AG09319 (cell line): ENCODE data around the gene FAAH.

Experiments used
- DNase-seq: peaks from one replicate; pipeline ENCODE4 v3.0.0-alpha.2; 2010; ENCODE audit warnings: low read depth; ENCODE audit errors: extremely low read depth
- TF ChIP-seq, protein P1 (sequence below): IDR thresholded peaks from 2 replicates; pipeline ENCODE4 v1.5.1; 2011; ENCODE audit warnings: low read depth, mild to moderate bottlenecking, inconsistent platforms, low read length, moderate library complexity

Gene FAAH

DNA sequence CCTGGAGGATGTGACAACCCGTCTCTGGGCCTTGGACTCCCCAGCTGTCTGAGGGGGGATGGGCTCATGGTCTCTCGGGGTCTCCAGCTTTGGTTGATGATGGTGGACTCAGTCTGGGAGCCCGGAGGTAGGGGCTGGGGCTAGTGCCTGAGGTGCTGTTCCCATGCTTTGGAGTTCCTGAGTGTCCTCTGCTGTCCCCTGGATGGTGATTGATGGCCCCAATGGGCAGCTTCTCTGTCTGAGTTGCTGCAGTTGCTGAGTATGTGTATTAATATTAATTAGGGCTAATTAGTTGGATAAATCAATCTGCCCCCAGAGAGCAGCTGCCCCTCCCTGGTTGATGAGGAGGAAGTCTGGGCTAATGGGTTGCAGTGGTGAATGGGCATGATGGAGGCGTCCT, 30.6 kb downstream of the FAAH start:
- DNase-seq, result no peak
- TF ChIP-seq, protein P1, sequence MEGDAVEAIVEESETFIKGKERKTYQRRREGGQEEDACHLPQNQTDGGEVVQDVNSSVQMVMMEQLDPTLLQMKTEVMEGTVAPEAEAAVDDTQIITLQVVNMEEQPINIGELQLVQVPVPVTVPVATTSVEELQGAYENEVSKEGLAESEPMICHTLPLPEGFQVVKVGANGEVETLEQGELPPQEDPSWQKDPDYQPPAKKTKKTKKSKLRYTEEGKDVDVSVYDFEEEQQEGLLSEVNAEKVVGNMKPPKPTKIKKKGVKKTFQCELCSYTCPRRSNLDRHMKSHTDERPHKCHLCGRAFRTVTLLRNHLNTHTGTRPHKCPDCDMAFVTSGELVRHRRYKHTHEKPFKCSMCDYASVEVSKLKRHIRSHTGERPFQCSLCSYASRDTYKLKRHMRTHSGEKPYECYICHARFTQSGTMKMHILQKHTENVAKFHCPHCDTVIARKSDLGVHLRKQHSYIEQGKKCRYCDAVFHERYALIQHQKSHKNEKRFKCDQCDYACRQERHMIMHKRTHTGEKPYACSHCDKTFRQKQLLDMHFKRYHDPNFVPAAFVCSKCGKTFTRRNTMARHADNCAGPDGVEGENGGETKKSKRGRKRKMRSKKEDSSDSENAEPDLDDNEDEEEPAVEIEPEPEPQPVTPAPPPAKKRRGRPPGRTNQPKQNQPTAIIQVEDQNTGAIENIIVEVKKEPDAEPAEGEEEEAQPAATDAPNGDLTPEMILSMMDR, result no peak

DNA sequence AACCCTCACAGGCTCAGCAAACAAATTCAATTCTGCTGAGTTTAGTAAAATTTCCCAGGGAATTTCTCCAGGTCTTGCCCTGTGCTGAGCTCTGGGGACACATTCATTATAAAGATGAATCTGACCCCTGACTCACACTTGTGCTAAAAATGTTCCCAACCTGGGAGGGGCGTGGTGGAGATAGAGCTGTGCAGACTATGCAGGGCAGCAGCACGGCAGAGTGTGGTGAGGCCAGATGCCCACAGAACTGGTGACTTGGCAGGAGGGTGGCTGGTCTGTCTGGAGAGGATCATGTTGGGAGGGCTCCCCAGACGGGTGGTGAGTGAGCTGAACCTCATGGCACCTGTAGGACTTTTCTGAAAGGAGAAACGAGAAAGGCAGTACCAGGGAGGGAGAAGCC, 31.6 kb downstream of the FAAH start:
- DNase-seq, result no peak
- TF ChIP-seq, protein P1, result no peak

DNA sequence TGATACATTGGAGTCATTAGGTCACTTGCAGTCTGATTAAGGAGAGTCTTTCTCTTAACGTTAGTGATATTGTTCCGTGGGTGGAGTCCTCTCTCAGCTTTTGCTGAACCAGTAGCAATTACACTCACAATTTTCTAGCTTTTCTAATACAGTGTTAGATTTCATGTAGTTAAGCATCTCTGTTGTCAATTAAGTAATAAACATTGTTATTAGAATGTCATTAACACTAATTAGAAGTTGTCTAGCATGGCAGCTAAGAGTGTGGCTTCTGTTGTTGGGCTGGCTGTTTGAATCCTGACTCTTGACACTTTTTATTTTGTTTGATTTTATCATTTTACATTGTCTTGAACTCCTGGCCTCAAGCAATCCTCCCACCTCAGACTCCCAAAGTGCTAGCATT, 33.4 kb downstream of the FAAH start:
- no peak for DNase-seq
- TF ChIP-seq, protein P1, result no peak

DNA sequence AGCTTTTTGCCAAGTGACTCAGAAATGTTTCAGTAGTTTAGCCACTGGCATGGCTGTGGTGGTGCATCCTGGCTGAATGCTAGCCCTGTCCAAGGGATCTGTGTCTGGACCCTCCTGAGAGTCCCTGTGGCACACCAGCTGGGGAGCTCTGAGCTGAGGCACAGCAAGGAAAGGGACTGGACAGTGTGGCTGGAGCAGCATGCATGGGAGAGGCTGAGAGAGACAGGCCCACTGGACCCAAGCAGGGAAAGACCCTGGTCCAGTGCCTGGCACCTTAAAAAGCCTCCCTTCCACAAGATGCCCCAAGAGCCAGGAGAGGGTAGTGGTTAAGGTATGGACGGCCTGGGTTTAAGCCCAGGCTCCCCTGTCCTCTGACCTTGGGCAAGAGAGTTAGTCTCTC, 35.3 kb downstream of the FAAH start:
- TF ChIP-seq, protein P1, result no peak
- no peak for DNase-seq

DNA sequence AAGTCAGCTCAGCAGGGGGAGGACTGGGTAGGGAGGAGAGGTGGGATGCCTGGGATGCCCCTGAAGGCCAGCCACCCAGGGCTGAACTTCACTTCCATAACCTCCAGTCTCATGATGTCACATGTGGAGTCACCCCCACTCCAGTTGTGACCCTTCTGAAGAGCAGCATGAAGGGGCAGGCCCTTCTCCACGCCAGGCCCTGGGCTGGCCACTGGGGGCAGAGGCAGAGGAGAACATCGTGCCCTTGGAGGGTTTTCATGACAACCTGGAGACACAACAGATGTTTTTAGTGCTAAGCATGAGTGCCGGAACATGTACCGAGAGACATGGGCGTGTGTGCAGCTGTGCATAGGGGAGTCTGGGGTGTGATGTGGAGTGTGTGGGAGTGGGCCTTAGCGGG, 37.6 kb downstream of the FAAH start:
- no peak for DNase-seq
- TF ChIP-seq, protein P1, result no peak

DNA sequence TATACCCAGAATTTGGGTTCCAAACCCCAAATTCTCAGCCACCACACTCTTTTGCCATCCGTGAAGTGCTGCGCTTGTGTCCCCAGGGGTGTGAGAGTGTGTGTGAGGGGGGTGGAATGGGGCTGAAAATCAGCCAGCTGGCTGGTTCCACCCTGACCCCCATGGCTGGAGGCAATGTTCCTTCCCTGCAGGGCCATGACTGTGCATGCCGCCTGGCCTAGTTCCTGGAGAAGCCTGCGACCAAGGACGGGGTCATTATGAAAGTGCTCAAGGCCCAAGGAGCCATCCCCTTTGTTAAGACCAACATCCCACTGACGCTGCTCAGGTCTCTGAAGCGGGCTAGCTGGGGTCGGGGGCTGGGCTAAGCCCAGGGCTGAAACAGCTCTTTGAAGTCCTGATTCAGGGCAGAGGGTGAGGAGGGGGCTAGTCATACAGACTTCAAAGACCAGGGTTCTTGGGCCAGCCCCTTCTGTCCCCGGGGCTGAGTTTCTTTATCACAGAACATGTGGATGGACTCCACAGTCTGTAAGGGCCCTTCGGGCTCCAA, 38.7 kb downstream of the FAAH start:
- TF ChIP-seq, protein P1, result no peak

DNA sequence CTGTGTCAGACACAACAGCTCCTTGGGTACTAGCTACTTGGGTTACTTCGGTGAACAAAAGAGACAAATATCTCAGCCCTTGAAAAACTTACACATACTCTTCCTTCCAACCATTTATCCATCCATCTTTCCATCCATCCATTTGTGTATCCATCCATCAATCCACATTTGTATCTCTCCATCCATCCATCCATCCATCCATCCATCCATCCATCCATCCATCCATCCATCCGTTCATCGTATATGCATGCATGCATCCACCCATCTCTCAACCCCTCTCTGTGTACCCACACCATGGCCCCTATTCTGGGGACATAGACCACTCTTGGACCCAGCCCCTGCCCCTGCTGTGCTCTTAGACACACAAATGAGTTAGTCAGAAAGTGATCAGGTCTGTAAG, 40.2 kb downstream of the FAAH start:
- DNase-seq, result no peak
- TF ChIP-seq, protein P1, result no peak

More for the DNA sequence above, 38.7 kb downstream of the FAAH start:
- no peak for DNase-seq
